ENCODE results near the gene LSM7. TPM values are rescaled to one million over a fixed set of nuclear protein-coding genes. Genes with fewer than 3 reads are reported as not detected.

LSM7 gene
- total and polyA plus RNA-seq, 9 of the 15 experiments (the other 6 are each of a cell fraction or from before 2014, with no cell fraction given), result 40.5 to 690 (median 265) TPM

- Histone ChIP-seq H3K79me2 (ENCODE audit: control insufficient read depth, insufficient read depth, low read length) (peaks cover 65% of the 10 kb centered on the region), H3K27me3 (ENCODE audit: control insufficient read depth in 2 of 2, insufficient read depth in 2 of 2, low read length in 2 of 2) (no peaks in the 10 kb centered on the region), H3K4me3 (peak overlapping the region; percentile 91), H3K9me3 (replicated peaks; ENCODE audit: control insufficient read depth, insufficient read depth, low read depth, low read length) (no peaks in the 10 kb centered on the region), H3K9ac (ENCODE audit: insufficient read depth in 1 of 2, low read depth in 2 of 2, low read length in 2 of 2) (peak overlapping the region; percentile 54 to 85), H3K4me2 (ENCODE audit: insufficient read depth, low read length) (peak overlapping the region; percentile 89), H4K20me1 (replicated peaks; ENCODE audit: control insufficient read depth, insufficient read depth, low read length) (peaks cover 47% of the 10 kb centered on the region), H3K27ac (ENCODE audit: extremely low read depth, low read depth, low read length) (peak overlapping the region; percentile 94; the same call in 2 of the 3 replicates), H3K4me1 (replicated peaks in 1 of 2; ENCODE audit: control insufficient read depth in 2 of 2, insufficient read depth in 2 of 2, low read length in 2 of 2) (peaks cover 10 to 72% of the 10 kb centered on the region in 2 experiments), H3K9me1 (ENCODE audit: control insufficient read depth, insufficient read depth, low read length) (peaks cover 5% of the 10 kb centered on the region), H2AFZ (ENCODE audit: low read depth, low read length) (no peak overlapping the region), H3K36me3 (ENCODE audit: control insufficient read depth, insufficient read depth, low read length) (peaks cover 34% of the 10 kb centered on the region)
- intact Hi-C loops (cut with micrococcal nuclease), result loop anchor here (1.0 kb wide), 1 partner anchor 37 kb away; the partner anchor contains the start of genes PLEKHJ1 and SF3A2
- in situ Hi-C loops (cut with MboI), result loop anchor here (5.0 kb wide), 1 partner anchor 36 kb away; the partner anchor contains the start of genes PLEKHJ1 and SF3A2
- DNase-seq (ENCODE audit: extremely low read depth in 1 of 4, low spot score in 3 of 4) (peak; percentile 76 to 92 (median 83)), ATAC-seq (peak; percentile 78), FAIRE-seq (peak; percentile 83)
- no TSS peak for BruUV-seq (replicated peaks)
- POLR2A ChIA-PET, result interaction anchor here (0.5 to 7.0 kb wide), 10 partner anchors 9 to 238 kb away, joined by 3 to 86 read pairs (median 5); partner anchors contain the start of genes AMH and PLEKHJ1
- WGBS (ENCODE audit: insufficient coverage, low coverage, missing lambda C conversion rate), result 4% methylated on average over 39 of the region's 45 CpGs
- CTCF ChIA-PET (ENCODE audit: low intra/inter-chr PET ratio), result interaction anchor here (0.8 to 1.2 kb wide), 3 partner anchors 37 to 118 kb away, joined by 4 to 6 read pairs (median 4); partner anchors contain the start of genes PLEKHJ1 and SF3A2
- TF ChIP-seq MEIS2 (IDR thresholded peaks at IDR 0.05; ENCODE audit: partially characterized antibody) (peak; percentile 9), CREM (IDR thresholded peaks at IDR 0.05; ENCODE audit: low read depth) (peak; percentile 72; the same call in 1 of the 2 replicates), SIN3A (IDR thresholded peaks at IDR 0.05; ENCODE audit: borderline replicate concordance in 2 of 2, control insufficient read depth in 1 of 2, low read depth in 2 of 2, low read length in 2 of 2) (0 out of 4 replicates have a peak, but pooled peaks of 1 of the 2 experiments have one; percentile 22), NR3C1 (CRISPR knock-in tag; IDR thresholded peaks at IDR 0.05) (no peak), POLR2AphosphoS2 (IDR thresholded peaks at IDR 0.05; ENCODE audit: low read length) (peak; percentile 98), SMARCA5 (IDR thresholded peaks at IDR 0.05) (0 out of 2 replicates have a peak, but pooled peaks have one; percentile 33), ZC3H8 (IDR thresholded peaks at IDR 0.05) (no peak), ESRRA (IDR thresholded peaks at IDR 0.05; ENCODE audit: borderline replicate concordance, low read depth) (peak; percentile 77), ZBTB33 (CRISPR knock-in tag; IDR thresholded peaks at IDR 0.05) (peak; percentile 78), CTBP1 (IDR thresholded peaks at IDR 0.05; ENCODE audit: borderline replicate concordance) (peak; percentile 83; the same call in 1 of the 2 replicates), FOXP1 (CRISPR knock-in tag; IDR thresholded peaks at IDR 0.05) (0 out of 2 replicates have a peak, but pooled peaks have one; percentile 47), NR2C1 (IDR thresholded peaks at IDR 0.05) (peak; percentile 99), NR2C1 (tag; IDR thresholded peaks at IDR 0.05) (peak; percentile 99)
- TF ChIP-seq, protein P1, sequence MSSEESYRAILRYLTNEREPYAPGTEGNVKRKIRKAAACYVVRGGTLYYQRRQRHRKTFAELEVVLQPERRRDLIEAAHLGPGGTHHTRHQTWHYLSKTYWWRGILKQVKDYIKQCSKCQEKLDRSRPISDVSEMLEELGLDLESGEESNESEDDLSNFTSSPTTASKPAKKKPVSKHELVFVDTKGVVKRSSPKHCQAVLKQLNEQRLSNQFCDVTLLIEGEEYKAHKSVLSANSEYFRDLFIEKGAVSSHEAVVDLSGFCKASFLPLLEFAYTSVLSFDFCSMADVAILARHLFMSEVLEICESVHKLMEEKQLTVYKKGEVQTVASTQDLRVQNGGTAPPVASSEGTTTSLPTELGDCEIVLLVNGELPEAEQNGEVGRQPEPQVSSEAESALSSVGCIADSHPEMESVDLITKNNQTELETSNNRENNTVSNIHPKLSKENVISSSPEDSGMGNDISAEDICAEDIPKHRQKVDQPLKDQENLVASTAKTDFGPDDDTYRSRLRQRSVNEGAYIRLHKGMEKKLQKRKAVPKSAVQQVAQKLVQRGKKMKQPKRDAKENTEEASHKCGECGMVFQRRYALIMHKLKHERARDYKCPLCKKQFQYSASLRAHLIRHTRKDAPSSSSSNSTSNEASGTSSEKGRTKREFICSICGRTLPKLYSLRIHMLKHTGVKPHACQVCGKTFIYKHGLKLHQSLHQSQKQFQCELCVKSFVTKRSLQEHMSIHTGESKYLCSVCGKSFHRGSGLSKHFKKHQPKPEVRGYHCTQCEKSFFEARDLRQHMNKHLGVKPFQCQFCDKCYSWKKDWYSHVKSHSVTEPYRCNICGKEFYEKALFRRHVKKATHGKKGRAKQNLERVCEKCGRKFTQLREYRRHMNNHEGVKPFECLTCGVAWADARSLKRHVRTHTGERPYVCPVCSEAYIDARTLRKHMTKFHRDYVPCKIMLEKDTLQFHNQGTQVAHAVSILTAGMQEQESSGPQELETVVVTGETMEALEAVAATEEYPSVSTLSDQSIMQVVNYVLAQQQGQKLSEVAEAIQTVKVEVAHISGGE (CRISPR knock-in tag; IDR thresholded peaks at IDR 0.05), result peak in 2 of 3 experiments; percentile 85 to 96; a peak in 4 of 6 replicates
Observed at GRCh38 chr19:2273356-2274184, 54.8 kb downstream of the LSM7 start.

Measured in K562 (cell line).